UCSD-AML1 (cell line): ENCODE measurements around the gene IDUA.

ENCODE experiments used
- DNase-seq: peaks from one replicate; lab custom pipeline; 2025; ENCODE audit not compliant: unreplicated experiment; lab: John Stamatoyannopoulos, UW

Gene IDUA

DNA sequence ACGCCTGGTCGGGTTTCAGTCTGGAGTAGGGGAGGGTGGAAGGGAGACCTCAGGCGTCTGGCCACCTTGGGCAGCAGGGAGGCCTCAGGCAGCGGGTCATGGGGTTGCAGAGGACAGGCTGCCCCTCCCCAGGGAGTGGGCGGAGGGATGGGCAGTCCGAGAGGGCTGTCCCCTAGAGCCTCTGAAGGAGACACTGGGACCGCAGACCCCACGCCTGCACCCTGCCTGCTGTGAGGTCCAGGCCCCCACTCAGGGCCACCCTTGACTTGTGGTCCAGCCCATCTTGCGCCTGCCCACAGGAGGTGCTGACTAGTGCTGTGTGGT, 41.0 kb downstream of the IDUA start:
- no peak for DNase-seq

DNA sequence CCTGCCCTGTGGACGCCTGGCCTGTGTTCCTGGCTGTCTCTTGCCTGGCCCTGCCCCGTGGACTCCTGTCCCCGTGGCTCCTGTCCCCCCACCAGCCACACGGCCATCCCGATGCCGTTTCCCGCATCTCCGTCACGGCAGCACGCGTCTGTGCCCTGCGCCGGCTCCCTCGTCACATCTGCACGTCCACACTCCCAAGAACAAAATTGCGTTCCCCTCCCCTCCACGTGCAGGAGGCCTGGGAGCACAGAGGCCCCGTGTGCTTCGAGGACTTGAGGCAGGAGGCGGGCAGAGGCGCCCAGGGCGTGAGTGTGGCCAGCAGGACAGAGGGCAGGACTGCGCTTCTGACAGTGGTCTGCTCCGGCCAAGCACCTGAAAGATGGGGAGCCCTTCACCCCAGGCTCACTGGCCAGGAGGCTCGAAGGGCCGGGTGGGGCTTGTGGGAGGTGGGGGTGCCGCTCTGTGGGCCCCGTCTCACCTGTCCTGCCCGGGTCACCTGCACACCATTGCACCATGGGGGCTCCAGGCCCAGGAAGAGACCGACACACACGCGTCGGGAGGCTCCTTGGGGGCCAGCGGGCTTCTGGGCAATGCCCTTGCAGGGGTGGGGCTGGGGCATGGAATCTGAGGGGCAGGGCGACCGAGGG, 41.9 kb downstream of the IDUA start:
- DNase-seq: no peak

DNA sequence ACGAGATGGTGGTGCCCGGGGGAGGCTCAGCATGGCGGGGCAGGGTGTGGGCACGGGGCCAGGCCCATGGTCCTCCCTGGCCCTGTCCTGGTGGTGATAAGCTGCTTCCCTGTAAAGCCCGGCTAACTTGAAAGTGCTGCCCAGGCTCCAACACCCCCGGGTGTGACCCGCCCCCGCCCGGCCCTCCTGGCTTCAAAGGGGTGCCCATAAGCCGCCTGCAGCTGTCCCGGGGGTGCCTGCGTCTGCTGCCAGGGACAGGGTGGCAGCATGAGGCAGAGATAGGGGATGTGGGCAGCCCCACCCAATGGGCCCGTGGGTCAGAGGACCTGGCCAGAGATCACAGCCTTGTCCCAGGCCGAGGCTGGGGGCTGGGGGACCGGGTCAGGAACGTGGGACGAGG, 42.7 kb downstream of the IDUA start:
- no peak for DNase-seq

DNA sequence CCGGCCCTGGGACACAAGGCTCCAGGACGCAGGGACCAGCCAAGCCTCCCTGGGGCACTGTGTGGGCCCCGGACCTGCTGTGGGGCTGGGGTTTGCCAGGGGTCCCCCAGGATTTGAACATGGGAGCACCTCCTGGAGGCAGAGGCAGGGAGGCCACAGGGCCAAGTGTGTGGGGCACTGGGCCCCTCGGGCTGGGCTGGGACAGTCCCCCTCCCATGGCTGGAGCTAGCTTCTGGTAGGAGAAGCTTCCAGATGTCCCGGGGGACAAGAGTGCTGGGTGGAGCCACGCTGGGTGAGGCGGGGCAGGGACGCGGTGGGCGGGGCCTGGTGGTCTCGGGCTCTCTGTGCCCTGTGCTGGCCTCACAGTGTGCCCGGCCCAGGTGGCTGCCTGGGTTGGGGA, 43.2 kb downstream of the IDUA start:
- DNase-seq: no peak

DNA sequence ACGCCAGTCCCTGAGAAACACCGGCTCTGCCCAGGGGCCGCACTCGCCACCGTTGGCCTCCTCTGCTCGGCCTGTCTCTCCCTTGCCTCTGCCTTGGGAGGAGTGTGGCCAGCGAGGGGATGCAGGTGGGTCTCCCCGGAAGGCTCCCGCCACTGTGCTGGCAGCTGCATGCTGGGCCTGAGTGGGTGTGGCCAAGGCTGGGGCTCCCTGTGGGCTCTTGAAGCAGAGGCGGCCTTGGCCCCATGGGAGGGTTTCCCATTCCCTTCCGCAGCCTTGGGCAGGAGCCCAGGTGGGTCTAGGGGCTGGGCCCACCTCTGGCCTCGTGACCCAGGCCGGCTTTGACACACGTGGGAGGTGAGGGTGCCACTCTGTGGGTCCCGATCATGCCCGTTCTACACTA, 43.7 kb downstream of the IDUA start:
- DNase-seq: no peak

DNA sequence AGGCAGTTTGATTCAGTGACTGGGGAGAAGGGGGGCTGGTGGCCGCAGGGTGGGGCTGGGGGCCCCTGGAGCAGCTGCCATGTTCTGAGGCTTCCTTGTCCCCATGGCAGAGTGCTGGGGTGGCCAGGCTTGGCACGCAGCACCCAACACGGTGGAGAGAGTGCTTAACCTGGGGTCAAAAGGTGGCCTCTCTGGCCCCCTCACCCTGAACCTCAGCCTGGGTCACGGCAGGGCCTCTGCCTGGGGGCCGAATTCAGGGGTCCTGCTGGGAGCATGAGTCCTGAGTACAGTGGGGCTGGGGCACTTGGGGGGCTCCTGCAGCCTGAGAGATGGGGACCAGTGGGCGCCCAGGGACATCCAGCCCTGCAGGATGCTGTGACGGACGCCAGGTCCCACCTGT, 44.5 kb downstream of the IDUA start:
- DNase-seq: no peak

DNA sequence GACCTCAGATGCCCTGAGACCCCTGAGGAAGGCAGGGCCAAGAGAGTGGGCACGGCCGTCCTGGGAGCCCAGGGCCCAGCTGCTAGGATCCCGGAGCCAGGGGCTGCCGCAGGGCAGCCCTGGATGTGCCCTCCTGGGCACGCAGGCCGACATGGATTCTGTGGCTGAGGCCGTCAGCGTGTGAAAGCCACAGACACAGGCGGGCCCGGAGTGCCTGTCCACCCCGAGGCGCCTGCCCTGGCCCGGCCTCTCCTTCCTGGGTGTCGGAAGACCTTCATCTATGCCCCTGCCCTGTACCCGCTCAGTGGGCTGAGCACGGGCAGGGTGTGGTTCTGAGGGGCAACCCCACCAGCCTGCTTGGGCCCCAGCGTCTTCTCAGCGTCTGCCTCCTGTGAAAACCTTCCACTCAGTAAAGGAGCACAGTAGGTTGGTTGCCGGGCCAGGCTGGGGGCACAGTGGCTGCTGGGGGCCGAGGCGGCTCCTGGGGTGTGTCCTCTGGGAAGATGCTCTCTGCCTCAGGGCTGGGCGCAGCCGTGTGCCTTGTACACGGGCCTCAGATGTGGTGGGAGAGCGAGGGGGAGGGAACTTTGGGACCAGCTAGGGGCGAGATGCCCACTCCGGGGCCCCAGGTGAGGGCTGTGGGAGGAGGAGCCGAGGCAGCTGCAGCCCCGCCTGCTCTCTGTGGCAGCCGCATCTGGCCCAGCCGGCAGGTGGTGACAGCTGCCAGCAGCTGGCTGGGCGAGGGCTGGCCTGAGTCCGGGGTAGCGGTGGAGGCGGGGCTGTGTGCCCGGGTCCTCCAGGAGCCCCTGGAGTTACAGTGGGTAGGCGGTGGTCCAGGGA, 45.3 kb downstream of the IDUA start:
- DNase-seq: no peak

DNA sequence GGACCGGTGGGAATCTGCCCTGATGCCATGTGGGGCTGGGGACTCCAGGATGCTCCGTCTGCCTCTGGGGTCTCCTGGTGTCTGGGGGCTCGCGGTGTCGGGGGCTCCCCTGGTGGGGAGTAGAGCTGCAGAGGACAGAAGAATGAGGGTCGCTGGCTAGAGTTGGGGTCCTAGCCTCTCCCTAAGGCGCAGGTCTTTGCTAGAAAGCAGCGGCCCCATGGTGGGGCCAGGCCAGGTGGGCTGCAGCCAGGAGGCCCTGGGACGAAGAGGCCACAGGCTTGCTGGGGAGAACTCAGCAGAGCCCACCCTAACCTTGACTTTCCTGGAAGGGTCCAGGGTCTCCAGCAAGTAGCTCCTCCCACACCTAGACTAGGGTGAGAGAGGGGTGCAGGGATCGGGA, 46.0 kb downstream of the IDUA start:
- DNase-seq: no peak

DNA sequence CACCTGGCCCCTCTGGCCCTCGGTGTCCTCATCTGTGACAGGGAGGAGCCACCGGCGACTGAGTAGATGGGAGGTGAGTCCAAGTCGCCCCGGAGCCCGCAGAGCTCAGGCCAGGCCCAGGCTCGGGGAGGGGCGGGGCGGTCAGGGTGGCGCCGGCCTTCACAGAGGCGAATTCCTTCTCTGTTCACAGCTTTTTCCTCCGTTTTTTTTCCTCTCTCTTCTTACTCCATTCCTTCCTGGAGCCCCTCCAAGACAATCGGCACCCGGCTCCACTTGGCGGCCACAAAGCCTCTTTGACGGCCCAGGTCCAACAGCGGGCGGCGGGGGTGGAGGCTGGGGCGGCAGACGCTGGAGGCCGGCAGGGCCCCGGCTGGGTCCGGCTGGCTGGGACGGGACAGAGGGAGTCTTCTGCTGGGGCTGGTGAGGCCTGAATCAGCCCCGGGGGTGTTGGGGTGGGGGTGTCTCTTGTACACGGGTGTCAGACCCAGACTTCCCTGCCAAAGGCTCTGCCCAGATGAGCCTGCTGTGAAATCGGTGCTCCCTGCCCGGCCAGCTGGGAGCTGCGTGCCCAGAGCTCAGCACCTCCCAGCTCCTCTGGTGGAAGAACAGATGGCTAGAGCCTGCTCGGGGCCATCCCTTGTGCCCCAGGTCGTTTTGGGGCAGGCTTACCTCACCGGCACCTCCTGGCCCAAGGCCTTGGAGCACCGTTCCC, 47.2 kb downstream of the IDUA start:
- DNase-seq: no peak

DNA sequence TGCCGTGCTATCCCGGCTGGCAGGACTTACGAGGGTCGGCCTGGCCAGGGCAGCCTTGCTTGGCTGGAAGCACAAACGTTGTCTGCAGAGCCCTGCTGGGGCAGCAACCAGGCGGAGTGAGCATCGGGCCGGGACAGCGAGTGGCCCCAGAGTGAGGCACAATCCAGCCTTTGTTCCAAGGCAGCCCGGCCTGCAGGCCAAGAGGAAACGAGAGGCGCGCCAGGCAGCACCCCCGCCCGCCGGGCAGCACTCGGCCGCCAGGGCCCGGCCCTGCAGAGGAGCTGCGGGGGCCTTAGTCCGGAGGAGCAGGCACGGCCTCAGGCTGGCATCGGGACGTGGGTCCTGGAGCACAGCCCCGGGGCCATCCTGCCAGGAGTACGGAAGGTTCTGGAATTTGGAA, 48.7 kb downstream of the IDUA start:
- DNase-seq: no peak

DNA sequence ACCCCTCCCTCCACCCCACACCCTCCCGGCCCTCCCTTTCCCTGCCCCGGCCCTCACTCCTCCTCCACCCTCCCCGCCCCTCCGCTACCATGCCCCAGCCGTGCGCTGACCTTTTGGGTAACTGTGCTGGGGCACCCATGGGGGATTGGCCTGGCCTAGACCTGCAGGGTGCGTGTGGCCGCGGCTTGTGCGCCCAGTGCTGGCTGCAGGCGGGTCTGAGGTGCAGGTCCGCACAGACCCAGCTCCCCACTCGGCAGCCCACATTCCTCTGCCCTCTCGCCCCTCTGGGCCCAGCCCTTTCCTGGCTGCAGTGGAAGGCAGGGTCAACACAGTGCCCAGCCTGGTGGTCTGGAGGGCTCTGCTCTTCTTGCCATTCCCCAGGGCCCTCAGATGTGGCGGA, 49.3 kb downstream of the IDUA start:
- DNase-seq: no peak

DNA sequence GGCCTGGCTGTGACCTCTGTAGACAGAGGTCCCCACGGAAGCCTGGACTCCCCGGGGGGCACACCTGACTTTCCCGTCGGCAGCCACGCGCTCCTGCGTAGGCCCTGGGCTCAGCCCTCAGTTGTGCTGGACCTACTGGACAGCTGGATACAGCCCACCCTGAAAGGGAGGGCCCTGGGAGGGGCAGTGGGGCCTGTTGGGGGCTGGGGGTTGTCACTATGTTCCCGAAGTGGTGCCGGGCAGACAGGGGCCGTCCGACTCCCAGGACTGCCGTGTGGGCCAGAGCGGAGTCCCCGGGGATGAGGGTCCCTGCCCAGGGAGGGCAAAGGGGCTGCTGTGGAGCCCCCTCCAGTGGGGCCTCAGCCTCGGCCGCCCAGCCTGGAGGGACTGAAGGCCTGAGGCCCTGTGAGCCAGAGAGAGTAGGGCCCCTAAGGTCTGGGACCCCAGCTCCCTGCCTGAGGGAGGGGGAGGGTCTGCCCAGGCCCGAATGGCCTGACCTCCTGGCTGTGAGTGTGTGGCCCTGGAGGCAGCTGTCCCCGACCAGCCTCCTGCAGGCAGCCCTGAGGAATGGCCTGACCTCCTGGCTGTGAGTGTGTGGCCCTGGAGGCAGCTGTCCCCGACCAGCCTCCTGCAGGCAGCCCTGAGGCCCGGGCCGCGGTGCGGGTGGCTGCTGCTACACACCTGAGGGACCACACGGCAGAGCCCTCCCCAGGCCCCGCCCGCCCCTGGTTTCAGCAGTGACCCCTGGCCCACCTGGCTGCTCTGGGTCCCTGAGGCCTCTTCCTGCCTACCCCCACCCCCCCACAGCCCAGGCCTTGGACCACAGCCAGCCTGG, 50.3 kb downstream of the IDUA start:
- no peak for DNase-seq

DNA sequence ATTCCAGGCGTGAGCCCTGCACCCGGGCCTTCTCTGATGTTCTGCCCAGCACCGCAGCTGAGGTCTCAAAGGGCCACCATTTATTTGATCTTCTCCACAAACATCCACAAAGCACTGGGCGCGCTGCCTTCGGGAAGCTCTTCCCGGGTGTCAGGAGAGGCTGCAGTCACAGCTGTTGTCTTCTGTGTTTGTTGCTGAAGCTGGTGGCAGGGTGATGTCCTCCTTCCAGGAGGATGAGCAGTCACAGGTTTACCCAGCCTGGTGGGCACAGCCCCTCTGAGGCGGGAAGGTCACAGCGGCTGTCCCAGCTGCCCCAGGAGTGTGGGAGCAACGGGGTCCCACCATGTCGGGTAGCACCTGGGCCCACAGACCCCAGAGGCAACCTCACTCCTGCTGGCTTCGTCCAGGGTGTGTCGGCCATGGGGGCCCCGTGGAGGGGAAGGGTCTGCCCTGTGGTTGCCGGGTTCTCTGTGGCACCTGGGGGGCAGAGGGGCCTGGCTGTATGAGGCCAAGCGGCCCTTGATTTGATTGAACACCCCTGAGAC, 52.2 kb downstream of the IDUA start:
- DNase-seq: no peak

DNA sequence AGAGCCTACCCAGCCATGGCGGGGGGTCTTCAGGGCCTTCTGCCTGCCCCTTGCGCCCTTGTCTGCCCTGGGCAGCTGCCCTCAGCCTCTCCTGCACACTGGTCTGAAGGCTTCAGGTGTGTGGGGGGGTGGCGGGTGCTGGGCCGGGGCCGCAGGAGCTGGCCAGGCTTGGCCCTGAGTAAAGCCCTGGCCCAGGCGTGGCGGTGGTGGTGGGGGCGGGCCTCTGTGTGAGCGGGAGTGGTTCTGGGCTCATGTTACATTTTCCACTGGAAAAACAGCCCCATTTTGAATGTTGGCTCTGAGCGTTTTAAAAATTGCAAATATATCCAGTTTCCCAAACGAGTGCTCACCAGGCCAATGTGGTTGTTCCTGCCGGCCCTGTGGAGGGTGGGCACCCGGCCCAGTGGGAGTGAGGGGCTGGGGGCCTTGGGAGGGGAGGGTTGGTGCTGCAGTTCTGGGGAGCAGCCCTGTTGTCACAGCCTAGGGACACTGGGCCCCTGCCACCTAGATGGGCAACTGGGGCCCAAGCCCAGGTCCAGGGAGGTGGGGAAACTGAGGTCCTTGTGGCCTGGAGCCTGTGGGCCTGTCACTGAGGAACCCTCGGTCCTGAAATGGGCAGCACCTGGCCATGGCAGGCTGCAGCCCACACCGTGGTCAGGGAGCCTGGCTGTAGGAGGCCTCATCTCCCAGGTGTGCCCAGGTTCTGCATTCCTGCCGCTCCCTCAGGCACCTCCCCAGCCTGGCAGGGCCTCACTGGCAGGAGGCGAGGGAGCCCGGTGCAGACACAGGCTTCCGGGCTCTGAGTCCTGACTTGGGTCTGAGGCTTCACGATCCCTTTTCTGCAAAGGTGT, 52.9 kb downstream of the IDUA start:
- DNase-seq: no peak

DNA sequence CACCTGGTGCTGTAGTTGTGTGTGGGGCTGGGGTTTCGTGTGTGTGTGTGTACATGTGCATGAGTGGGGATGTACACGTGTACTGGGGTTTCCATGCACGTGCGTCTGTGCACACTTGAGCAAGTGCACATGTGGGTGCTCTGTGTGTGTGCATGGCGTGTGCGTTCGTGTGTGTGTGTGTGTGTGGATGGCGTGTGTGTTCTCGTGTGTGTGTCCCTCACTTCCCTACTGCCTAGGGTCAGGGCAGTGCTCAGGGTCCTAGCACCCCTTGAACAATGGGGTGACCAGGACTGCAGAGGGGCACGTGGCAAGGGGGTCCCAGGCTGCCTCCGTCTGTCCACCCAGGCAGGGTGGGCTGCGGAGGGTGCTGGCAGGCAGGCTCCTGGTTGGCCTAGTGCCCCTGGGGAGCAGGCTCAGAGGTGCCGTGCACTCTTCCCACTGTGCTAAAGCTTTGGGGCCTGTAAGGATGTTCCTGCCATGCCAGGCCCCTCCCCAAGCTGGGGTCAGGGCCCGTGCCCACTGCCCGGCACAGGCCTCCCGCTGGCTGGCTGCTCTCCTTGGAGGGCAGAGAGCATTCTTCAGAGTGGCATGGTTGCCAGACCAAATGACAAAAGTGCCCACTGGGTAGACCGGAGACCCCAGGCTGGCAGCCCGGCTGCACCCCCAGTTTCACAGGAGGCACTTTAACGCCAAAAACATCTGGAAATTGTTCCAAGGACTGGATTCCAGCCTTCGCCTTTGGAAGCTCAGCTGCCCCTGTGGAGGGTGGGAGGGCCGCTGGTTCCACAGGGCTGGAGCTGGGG, 53.7 kb downstream of the IDUA start:
- no peak for DNase-seq

DNA sequence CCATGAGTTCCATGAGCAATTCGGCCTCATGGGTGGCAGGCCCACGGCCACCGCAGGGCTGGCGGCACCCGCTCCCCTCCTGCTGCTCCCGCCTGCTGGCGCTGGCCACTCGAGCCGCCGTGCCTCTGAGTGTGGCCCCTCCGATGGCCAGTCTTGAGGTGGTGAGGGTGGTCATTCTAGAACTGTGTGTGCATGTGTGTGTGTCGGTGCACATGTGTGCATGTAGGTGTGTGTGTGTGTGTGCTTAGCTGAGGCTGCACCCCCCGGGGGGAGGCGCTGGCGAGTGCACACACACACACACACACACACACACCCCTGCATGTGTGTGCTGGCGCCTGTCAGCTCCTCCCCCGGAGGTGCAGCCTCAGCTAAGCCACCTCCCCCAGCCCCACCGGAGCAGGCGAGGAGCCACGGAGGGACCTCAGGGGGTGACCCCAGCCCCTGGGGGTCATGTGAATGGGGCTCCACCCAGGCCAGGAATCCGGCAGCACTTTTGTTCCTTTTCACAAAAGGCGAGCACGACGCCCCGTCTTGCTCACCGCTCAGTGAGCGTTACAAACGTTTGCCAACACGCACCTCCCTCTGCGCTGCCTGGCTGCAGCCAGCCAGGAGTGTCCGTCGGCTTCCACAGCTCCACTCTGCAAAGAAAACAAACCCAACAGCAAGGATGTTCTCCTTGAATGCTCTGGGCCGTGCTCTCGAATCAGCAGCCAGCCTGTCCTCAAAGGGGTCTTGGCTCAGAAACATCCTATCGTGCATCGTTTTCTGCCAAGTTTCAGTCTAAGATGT, 54.5 kb downstream of the IDUA start:
- DNase-seq: no peak

DNA sequence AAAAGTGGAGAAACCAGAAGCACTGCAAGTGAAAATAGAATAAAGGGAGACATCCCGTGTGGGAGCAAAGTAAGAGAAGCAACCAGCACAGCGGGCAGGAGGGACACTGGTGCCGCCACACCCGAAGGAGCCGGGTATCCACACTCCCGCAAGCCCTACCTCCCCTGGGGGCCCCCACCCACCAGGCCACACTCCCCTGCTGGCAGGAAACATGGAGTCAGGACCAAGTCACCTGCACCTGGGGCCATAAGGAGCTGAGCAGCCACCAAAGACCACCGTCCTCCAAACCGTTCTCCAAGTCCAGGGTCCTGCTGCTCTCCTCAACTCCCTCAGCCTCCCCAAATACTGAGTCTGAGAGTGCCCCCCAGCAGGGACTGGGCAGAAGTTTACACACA, 55.1 kb downstream of the IDUA start:
- DNase-seq: no peak

DNA sequence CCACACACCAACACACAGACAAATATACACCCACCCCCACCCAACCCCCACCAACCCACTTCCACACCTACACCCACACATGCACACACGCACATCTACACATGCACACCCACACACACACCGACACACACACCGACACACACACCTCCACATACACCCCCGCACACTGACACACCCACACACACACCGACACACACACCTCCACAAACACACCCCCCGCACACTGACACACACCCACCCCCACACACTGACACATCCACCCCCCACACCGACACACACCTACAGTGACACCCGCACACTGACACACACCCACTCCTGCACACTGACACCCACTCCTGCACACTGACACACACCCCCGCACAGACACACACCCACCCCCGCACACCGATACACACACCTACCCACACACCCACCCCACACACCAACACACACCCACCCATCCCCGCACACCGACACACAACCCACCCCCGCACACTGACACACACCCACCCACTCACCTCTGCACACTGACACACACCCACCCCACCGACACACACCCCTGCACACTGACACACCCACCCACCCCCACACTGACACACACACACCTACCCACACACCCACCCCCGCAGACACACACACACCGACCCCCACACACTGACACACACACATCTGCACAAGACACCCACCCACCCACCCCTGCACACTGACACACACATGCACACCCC, 55.7 kb downstream of the IDUA start:
- DNase-seq: no peak
